ENCODE measurements around the gene METRN.
"Not testable (repeated sequence)": the region's sequence is repeated elsewhere in the genome, so short reads cannot be mapped to it uniquely, and the experiment has no call there.

Gene METRN

DNA sequence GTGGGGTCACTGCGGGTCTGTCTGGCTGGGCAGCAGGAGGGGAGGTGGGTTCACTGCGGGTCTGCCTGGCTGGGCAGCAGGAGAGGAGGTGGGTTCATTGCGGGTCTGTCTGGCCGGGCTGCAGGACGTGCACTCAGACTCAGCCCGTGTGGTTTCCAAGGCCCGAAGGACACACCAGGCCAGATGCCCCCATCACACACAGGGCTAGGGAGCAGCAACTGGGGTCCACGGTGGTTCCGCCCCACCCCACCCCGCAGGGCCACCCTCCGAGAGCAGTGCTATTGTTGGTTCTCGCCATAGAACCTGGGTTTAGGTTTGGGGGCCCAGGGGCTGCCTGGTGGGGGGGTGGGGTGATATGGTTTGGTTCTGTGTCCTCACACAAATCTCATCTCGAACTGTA is 31.7 kb downstream of the METRN start:
- FAIRE-seq, result no peak
- TF ChIP-seq, protein P1, sequence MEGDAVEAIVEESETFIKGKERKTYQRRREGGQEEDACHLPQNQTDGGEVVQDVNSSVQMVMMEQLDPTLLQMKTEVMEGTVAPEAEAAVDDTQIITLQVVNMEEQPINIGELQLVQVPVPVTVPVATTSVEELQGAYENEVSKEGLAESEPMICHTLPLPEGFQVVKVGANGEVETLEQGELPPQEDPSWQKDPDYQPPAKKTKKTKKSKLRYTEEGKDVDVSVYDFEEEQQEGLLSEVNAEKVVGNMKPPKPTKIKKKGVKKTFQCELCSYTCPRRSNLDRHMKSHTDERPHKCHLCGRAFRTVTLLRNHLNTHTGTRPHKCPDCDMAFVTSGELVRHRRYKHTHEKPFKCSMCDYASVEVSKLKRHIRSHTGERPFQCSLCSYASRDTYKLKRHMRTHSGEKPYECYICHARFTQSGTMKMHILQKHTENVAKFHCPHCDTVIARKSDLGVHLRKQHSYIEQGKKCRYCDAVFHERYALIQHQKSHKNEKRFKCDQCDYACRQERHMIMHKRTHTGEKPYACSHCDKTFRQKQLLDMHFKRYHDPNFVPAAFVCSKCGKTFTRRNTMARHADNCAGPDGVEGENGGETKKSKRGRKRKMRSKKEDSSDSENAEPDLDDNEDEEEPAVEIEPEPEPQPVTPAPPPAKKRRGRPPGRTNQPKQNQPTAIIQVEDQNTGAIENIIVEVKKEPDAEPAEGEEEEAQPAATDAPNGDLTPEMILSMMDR (IDR thresholded peaks at IDR 0.05; ENCODE audit: insufficient read depth, missing control alignments), result no peak

DNA sequence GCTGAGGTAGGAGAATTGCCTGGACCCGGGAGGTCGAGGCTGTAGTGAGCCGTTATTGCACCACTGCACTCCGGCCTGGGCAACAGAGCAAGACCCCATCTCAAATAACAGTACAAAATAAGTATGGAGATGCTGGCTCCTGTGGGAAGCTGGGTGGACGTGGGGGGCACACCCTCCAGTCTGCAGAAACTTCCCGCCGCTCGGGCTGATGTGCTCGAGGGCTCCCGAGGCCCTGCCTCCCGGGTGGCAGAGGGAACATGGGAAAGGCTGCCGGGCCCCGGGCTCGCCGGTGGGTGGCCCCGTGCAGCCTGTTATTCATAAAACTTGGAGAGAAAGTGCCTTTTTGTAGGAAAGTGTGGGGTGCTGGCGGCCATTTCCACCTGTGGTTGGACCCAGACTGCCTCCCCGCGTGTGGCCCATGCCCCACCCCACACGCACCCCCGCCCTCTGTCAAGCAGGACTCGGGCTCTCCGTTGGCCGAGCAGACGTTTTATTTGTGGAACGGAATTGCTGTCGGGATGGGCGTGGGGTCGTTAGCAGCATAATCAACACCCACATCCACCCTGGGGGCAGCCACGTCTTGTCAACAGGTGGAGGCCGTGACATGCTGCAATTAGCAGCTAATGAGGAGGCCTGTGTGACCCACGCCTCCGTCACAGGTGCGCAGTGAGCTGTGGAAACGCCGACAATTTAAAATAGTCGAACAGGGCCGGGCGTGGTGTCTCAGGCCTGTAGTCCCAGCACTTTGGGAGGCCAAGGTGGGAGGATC is 33.2 kb downstream of the METRN start:
- TF ChIP-seq, protein P1 (IDR thresholded peaks at IDR 0.05; ENCODE audit: insufficient read depth, missing control alignments), result no peak
- DNase-seq (ENCODE audit: insufficient read length, low spot score) (no peak), FAIRE-seq (no peak)

More for the DNA sequence above, 31.7 kb downstream of the METRN start:
- DNase-seq (ENCODE audit: insufficient read length, low spot score), result no peak

GRCh38 chr16:749010-749409 is 34.1 kb downstream of the METRN start:
- TF ChIP-seq, protein P1 (IDR thresholded peaks at IDR 0.05; ENCODE audit: insufficient read depth, missing control alignments), result no peak
- FAIRE-seq, result no peak
- no peak for DNase-seq (ENCODE audit: insufficient read length, low spot score)

- FAIRE-seq (no peak), DNase-seq (ENCODE audit: insufficient read length, low spot score) (no peak)
- TF ChIP-seq, protein P1 (IDR thresholded peaks at IDR 0.05; ENCODE audit: insufficient read depth, missing control alignments), result no peak
These were observed 35.6 kb downstream of the METRN start for GRCh38 chr16:750485-750884.

GRCh38 chr16:751152-752006 is 36.5 kb downstream of the METRN start:
- TF ChIP-seq, protein P1 (IDR thresholded peaks at IDR 0.05; ENCODE audit: insufficient read depth, missing control alignments), result no peak
- FAIRE-seq, result no peak
- peak; percentile 61 for DNase-seq (ENCODE audit: insufficient read length, low spot score)

- DNase-seq (ENCODE audit: insufficient read length, low spot score) (no peak), FAIRE-seq (no peak)
- TF ChIP-seq, protein P1 (IDR thresholded peaks at IDR 0.05; ENCODE audit: insufficient read depth, missing control alignments), result no peak
These were observed 37.0 kb downstream of the METRN start for GRCh38 chr16:752007-752312.

DNA sequence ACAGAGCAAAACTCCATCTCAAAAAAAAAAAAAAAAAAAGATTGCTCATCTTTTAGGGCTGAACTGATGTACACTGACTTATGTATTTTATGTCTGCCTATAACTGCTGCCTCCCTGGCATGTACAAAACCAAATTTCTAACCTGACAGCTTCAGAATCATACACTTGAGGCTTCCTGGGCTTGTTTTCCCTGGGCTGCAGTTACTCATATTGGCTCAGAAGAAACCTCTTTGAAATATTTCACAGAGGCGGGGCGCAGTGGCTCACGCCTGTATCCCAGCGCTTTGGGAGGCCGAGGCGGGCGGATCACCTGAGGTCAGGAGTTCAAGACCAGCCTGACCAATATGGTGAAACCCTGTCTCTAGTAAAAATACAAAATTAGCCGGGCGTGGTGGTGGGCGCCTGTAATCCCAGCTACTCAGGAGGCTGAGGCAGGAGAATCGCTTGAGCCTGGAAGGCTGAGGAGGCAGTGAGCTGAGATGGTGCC is 39.2 kb downstream of the METRN start:
- DNase-seq (ENCODE audit: insufficient read length, low spot score); FAIRE-seq: not testable (repeated sequence)
